PC-9 (cell line): Measurements from ENCODE around the gene MAP2K5.

ENCODE experiments used
- EZH2 ChIP-seq: fragments of 200-600 bp; sonication (generic); IDR thresholded peaks from 2 replicates; pipeline ENCODE4 v1.8.0; 2017; ENCODE audit warnings: antibody characterized with exemption, low read depth
- TF ChIP-seq, protein P1 (sequence below): fragments of 200-600 bp; sonication (generic); conservative IDR thresholded peaks from 2 replicates; pipeline ENCODE4 v1.6.1; 2017; ENCODE audit warnings: mixed run types, antibody characterized with exemption, mild to moderate bottlenecking, moderate library complexity

DNA sequence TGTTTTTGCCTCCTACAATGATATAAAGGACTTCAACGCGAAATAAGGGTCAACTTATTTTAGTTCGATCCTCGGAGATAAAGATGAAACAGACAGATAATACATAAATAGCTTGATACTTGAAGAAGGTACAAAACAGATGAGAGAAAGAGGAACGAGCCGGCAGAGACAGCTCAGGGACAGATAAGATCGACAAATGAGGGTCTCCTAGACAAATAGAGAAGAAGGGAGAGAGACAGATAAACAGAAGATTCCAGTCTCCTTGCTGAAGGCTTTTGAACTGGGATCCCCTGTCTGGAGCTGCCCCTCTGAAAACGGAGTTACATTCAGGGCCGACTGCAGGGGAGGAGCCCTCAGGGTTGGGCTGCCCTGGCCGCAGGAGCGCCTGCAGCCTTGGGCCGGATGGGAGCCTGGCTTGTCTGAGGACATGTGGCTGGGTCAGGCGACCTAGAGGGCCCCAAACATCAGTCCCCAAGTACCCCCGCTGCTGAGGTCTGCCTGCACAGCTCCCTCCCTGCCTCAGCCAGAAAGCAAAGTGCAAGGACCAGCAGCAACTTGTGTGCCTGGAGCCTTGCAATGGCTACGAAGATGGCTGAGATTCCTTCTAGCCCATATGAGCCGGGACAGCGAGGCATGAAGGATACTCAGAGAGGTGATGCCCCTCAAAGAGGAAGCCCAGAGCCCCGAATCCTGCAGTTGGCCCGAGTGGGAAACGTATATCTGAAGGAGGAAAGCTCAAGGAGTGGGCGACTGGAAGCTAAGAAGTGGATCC is 281.9 kb downstream of the MAP2K5 start:
- TF ChIP-seq EZH2, result no peak
- TF ChIP-seq, protein P1, sequence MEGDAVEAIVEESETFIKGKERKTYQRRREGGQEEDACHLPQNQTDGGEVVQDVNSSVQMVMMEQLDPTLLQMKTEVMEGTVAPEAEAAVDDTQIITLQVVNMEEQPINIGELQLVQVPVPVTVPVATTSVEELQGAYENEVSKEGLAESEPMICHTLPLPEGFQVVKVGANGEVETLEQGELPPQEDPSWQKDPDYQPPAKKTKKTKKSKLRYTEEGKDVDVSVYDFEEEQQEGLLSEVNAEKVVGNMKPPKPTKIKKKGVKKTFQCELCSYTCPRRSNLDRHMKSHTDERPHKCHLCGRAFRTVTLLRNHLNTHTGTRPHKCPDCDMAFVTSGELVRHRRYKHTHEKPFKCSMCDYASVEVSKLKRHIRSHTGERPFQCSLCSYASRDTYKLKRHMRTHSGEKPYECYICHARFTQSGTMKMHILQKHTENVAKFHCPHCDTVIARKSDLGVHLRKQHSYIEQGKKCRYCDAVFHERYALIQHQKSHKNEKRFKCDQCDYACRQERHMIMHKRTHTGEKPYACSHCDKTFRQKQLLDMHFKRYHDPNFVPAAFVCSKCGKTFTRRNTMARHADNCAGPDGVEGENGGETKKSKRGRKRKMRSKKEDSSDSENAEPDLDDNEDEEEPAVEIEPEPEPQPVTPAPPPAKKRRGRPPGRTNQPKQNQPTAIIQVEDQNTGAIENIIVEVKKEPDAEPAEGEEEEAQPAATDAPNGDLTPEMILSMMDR, result no peak
